Measurements from ENCODE around the gene CLASP2. TPM values are rescaled to one million over a fixed set of nuclear protein-coding genes. Genes with fewer than 3 reads are reported as not detected.

Gene CLASP2
- total RNA-seq, 1 donor from 2014 or later: 52.8 TPM

- TF ChIP-seq CTCF (IDR thresholded peaks at IDR 0.05): no peak
- H3K4me3 Mint-ChIP-seq (ENCODE audit: unreplicated experiment): no peak overlapping the region
- no peaks in the 10 kb centered on the region for H3K27me3 Mint-ChIP-seq (ENCODE audit: low read depth)
- peaks cover 5% of the 10 kb centered on the region for H3K9me3 Mint-ChIP-seq (ENCODE audit: low read depth)
- peaks cover 7% of the 10 kb centered on the region for H3K4me1 Mint-ChIP-seq (ENCODE audit: low read depth)
- peaks cover 5% of the 10 kb centered on the region for H3K36me3 Mint-ChIP-seq (ENCODE audit: low read depth)
- H3K27ac Mint-ChIP-seq (ENCODE audit: unreplicated experiment): peak overlapping the region; percentile 90
- no peak for DNase-seq (ENCODE audit: low spot score)
Observed at GRCh38 chr3:33716227-33716626, 1.8 kb downstream of the CLASP2 start.

GRCh38 chr3:33711100-33711499 lies 7.0 kb downstream of the CLASP2 start:
- no peak for DNase-seq (ENCODE audit: low spot score)
- TF ChIP-seq CTCF (IDR thresholded peaks at IDR 0.05): no peak
- H3K4me3 Mint-ChIP-seq (ENCODE audit: unreplicated experiment): no peak overlapping the region
- peaks cover 9% of the 10 kb centered on the region for H3K9me3 Mint-ChIP-seq (ENCODE audit: low read depth)
- no peak overlapping the region for H3K27ac Mint-ChIP-seq (ENCODE audit: unreplicated experiment)
- no peaks in the 10 kb centered on the region for H3K27me3 Mint-ChIP-seq (ENCODE audit: low read depth)
- H3K4me1 Mint-ChIP-seq (ENCODE audit: low read depth): peaks cover 6% of the 10 kb centered on the region
- peaks cover 5% of the 10 kb centered on the region for H3K36me3 Mint-ChIP-seq (ENCODE audit: low read depth)

- no peak for TF ChIP-seq CTCF (IDR thresholded peaks at IDR 0.05)
- peaks cover 28% of the 10 kb centered on the region for H3K9me3 Mint-ChIP-seq (ENCODE audit: low read depth)
Observed at GRCh38 chr3:33706056-33706455, 12.0 kb downstream of the CLASP2 start.

GRCh38 chr3:33704891-33705290 lies 13.2 kb downstream of the CLASP2 start:
- H3K4me3 Mint-ChIP-seq (ENCODE audit: unreplicated experiment): no peak overlapping the region
- H3K9me3 Mint-ChIP-seq (ENCODE audit: low read depth): peaks cover 31% of the 10 kb centered on the region
- H3K36me3 Mint-ChIP-seq (ENCODE audit: low read depth): peaks cover 6% of the 10 kb centered on the region
- no peak for TF ChIP-seq CTCF (IDR thresholded peaks at IDR 0.05)
- H3K27ac Mint-ChIP-seq (ENCODE audit: unreplicated experiment): no peak overlapping the region
- H3K27me3 Mint-ChIP-seq (ENCODE audit: low read depth): no peaks in the 10 kb centered on the region
- DNase-seq (ENCODE audit: low spot score): no peak
- peaks cover 6% of the 10 kb centered on the region for H3K4me1 Mint-ChIP-seq (ENCODE audit: low read depth)

More at GRCh38 chr3:33706056-33706455, 12.0 kb downstream of the CLASP2 start:
- Mint-ChIP-seq H3K36me3 (ENCODE audit: low read depth) (peaks cover 6% of the 10 kb centered on the region), H3K27me3 (ENCODE audit: low read depth) (no peaks in the 10 kb centered on the region), H3K4me3 (ENCODE audit: unreplicated experiment) (no peak overlapping the region), H3K4me1 (ENCODE audit: low read depth) (peaks cover 6% of the 10 kb centered on the region), H3K27ac (ENCODE audit: unreplicated experiment) (no peak overlapping the region)
- DNase-seq (ENCODE audit: low spot score): no peak

- no peaks in the 10 kb centered on the region for H3K4me1 Mint-ChIP-seq (ENCODE audit: low read depth)
- DNase-seq (ENCODE audit: low spot score): no peak
- no peaks in the 10 kb centered on the region for H3K27me3 Mint-ChIP-seq (ENCODE audit: low read depth)
- H3K4me3 Mint-ChIP-seq (ENCODE audit: unreplicated experiment): no peak overlapping the region
- no peak for TF ChIP-seq CTCF (IDR thresholded peaks at IDR 0.05)
- peaks cover 34% of the 10 kb centered on the region for H3K9me3 Mint-ChIP-seq (ENCODE audit: low read depth)
- H3K36me3 Mint-ChIP-seq (ENCODE audit: low read depth): peaks cover 12% of the 10 kb centered on the region
- H3K27ac Mint-ChIP-seq (ENCODE audit: unreplicated experiment): no peak overlapping the region
Observed at GRCh38 chr3:33699275-33699674, 18.8 kb downstream of the CLASP2 start.
